Measurements from ENCODE around the gene C1QTNF12.

The C1QTNF12 gene, protein sequence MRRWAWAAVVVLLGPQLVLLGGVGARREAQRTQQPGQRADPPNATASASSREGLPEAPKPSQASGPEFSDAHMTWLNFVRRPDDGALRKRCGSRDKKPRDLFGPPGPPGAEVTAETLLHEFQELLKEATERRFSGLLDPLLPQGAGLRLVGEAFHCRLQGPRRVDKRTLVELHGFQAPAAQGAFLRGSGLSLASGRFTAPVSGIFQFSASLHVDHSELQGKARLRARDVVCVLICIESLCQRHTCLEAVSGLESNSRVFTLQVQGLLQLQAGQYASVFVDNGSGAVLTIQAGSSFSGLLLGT

DNA sequence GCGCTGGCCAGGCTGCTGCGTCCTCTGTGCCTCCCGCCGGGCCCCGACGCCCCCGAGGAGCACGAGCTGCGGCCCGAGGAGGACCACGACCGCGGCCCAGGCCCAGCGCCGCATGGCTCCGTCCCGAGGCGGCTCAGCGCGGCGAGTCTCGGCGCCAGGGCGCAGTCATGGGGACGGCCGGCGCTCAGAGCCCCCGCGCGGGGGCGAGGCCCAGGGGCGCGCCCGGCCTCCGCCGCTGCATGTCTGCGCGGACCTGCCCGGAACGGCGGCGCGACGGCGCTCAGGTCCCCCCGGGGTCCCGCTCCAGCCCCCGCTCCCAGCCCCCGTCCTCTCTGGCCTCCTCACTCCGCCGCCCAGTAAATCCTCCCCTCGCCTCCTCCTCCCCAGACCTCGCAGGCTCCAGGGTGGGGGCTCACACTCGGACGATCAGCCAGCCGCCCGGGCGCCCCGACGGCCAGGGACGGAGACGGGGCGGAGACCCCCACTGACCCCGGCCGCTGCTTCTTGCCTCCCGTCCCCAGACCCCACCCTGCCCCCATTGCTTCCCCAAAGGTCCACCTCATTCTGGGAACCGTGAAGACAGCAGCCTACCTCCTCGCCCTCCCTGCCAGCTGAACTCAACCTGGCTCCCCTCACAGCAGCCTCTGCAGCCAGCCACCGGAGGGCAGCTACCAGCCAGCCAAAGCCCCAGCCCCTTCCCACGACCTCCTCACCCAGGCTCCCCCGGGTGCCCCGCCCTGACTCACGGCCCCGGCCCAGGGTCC is at the start of gene C1QTNF12:
TSS of gene C1QTNF12 (minus strand) at position 146 of the 764 bp plus-strand sequence. CDS start at position 114, 32 bp downstream.
- H3K4me3 ChIP-seq (ENCODE audit: insufficient read length, low read depth), result no peak within 1 kb of the TSS
- DNase-seq (ENCODE audit: low read depth, low spot score), result no peak
- TF ChIP-seq SUZ12 (IDR thresholded peaks at IDR 0.05; ENCODE audit: extremely low read depth, insufficient read depth, insufficient read length), result no peak
- peak within 1 kb of the TSS; percentile 21 for H3K9ac ChIP-seq (ENCODE audit: insufficient read length, low read depth)
- peaks cover 10% of the 10 kb centered on the region for H3K36me3 ChIP-seq (ENCODE audit: insufficient read depth, insufficient read length, low read length)
- H3K27me3 ChIP-seq (ENCODE audit: insufficient read depth, insufficient read length), result peaks cover 6% of the 10 kb centered on the region
- H3K4me1 ChIP-seq (ENCODE audit: insufficient read depth, insufficient read length), result peaks cover 3% of the 10 kb centered on the region
- H3K9me3 ChIP-seq (ENCODE audit: insufficient read depth, low read length), result no peaks in the 10 kb centered on the region

DNA sequence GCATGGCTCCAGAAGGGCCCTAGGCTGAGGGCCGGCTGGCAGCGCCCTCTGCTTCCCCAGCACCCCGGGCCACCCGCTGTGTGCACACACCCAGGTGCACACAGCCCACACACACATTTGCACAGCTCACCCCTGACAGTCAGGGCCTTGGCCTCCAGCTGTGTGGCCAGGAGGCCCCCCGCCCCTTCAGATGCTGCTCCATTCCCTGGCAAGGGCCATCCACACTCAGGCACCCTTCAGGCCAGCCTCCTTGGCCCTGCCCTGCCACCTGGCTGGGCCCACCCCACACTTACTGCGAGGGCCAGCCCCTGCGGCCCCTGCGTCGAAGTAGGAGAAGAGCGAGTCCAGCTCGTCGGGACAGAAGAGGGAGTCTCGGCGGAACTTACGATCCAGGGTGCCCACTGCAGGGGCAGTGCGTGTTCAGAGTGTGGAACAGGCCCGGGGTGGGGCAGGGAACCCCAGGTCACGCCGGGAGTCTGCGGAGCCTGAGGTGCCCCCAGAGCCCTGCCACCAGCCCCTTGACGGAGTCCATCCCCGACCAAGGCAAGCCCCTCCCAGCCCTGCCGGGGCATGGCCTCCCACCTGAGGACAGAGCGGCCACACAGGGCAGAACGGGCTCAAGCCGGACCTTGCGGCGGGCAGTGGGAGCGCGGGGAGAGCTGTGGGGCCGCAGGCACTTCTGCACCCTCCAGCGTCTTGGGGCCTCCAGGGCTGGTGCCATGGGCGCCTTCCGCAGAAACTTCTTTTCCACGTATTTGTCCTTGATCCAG is 48.8 kb upstream of the C1QTNF12 start:
- Histone ChIP-seq H3K36me3 (ENCODE audit: insufficient read depth, insufficient read length, low read length) (peaks cover 35% of the 10 kb centered on the region), H3K4me1 (ENCODE audit: insufficient read depth, insufficient read length) (peaks cover 10% of the 10 kb centered on the region), H3K9ac (ENCODE audit: insufficient read length, low read depth) (no peak overlapping the region), H3K9me3 (ENCODE audit: insufficient read depth, low read length) (no peaks in the 10 kb centered on the region), H3K4me3 (ENCODE audit: insufficient read length, low read depth) (no peak overlapping the region), H3K27me3 (ENCODE audit: insufficient read depth, insufficient read length) (no peaks in the 10 kb centered on the region)
- DNase-seq (ENCODE audit: low read depth, low spot score), result no peak
- TF ChIP-seq ZNF274 (IDR thresholded peaks at IDR 0.05; ENCODE audit: low read depth, low read length), result no peak
- TF ChIP-seq YY1 (IDR thresholded peaks at IDR 0.05; ENCODE audit: insufficient read depth, insufficient read length), result no peak
- TF ChIP-seq SUZ12 (IDR thresholded peaks at IDR 0.05; ENCODE audit: extremely low read depth, insufficient read depth, insufficient read length), result no peak

DNA sequence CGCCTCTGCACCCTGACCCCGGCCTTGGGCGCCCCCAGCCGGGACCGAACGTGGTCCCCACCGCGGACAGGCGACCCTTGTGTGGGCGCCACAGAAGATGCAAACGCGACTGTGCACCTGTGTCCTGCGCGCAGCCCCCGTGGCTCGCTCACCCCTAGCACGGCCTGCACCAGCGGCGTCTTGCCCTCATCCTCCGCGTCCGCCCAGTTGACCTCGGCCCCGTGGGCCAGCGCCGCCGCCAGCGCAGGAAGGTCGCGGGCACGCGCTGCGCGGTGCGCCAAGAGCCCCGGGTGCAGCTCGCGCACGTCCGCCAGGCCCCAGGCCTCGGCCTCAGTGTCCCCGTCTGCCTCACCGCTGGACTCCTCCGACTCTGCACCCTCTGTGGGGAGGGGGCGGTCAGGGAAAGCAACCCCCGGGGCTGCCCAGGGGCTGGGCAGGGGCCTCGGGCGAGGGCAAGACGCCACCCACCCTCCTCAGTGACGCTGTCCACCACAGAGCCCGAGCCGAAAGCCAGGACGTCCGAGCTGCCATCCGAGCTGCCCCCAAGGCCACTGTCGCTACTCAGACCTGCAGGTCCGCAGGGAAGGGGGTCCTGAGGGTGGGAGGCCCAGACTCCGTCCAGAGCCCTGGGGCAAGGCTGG is 47.8 kb upstream of the C1QTNF12 start:
- no peak overlapping the region for H3K9ac ChIP-seq (ENCODE audit: insufficient read length, low read depth)
- H3K4me1 ChIP-seq (ENCODE audit: insufficient read depth, insufficient read length), result peaks cover 12% of the 10 kb centered on the region
- DNase-seq (ENCODE audit: low read depth, low spot score), result no peak
- no peaks in the 10 kb centered on the region for H3K27me3 ChIP-seq (ENCODE audit: insufficient read depth, insufficient read length)
- peaks cover 33% of the 10 kb centered on the region for H3K36me3 ChIP-seq (ENCODE audit: insufficient read depth, insufficient read length, low read length)
- TF ChIP-seq ZNF274 (IDR thresholded peaks at IDR 0.05; ENCODE audit: low read depth, low read length), result no peak
- no peak for TF ChIP-seq SUZ12 (IDR thresholded peaks at IDR 0.05; ENCODE audit: extremely low read depth, insufficient read depth, insufficient read length)
- no peak for TF ChIP-seq YY1 (IDR thresholded peaks at IDR 0.05; ENCODE audit: insufficient read depth, insufficient read length)
- H3K9me3 ChIP-seq (ENCODE audit: insufficient read depth, low read length), result no peaks in the 10 kb centered on the region
- no peak overlapping the region for H3K4me3 ChIP-seq (ENCODE audit: insufficient read length, low read depth)

DNA sequence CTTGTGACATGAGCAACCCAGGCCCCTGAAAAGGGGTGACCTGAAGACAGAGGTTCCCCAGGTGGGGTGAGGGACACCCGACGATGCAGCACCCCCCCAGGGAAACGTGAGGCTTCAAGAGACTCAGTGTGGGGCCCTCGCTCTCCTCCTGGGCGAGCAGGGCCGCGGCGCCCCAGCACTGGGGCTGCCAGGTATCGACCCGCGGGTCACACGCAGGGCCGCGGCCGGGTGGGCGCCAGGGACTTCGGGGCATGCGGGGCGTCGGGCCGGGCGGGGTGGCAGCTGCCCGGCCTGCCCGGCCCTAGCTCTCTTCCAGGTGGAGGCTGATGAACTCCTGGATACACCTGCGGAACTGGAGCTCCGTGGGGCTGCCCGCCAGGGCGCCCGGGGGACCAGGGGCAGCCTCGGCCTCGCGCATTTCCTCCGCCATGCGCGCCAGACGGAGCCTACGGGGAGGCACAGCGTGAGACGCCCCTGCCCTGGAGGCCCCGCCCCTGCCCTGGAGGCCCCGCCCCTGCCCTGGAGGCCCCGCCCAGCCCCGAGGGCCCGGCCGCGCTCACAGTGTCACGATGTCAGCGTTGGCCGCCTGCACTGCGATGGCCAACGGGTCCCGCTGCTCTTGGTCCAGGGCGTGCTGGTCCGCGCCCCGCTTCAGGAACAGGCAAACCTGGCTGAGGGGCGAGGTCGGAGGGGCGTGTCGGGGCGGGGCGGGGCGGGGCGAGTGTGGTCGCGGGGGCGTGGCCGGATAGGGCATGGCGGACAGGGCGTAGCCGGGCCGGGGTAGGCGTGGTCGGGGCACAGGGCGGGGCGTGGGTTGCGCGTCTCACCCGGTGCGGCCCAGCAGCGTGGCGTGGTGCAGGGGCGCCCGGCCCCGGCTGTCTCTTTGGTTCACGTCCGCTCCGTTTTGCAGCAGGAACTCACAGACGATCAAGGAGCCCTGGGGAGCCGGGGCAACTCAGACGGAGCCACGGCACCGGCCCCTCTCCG is 47.0 kb upstream of the C1QTNF12 start:
- DNase-seq (ENCODE audit: low read depth, low spot score), result no peak
- H3K4me1 ChIP-seq (ENCODE audit: insufficient read depth, insufficient read length), result peaks cover 8% of the 10 kb centered on the region
- no peak overlapping the region for H3K9ac ChIP-seq (ENCODE audit: insufficient read length, low read depth)
- TF ChIP-seq SUZ12 (IDR thresholded peaks at IDR 0.05; ENCODE audit: extremely low read depth, insufficient read depth, insufficient read length) (no peak), ZNF274 (IDR thresholded peaks at IDR 0.05; ENCODE audit: low read depth, low read length) (no peak), YY1 (IDR thresholded peaks at IDR 0.05; ENCODE audit: insufficient read depth, insufficient read length) (no peak)
- H3K36me3 ChIP-seq (ENCODE audit: insufficient read depth, insufficient read length, low read length), result peaks cover 32% of the 10 kb centered on the region
- no peaks in the 10 kb centered on the region for H3K9me3 ChIP-seq (ENCODE audit: insufficient read depth, low read length)
- no peaks in the 10 kb centered on the region for H3K27me3 ChIP-seq (ENCODE audit: insufficient read depth, insufficient read length)
- H3K4me3 ChIP-seq (ENCODE audit: insufficient read length, low read depth), result no peak overlapping the region

DNA sequence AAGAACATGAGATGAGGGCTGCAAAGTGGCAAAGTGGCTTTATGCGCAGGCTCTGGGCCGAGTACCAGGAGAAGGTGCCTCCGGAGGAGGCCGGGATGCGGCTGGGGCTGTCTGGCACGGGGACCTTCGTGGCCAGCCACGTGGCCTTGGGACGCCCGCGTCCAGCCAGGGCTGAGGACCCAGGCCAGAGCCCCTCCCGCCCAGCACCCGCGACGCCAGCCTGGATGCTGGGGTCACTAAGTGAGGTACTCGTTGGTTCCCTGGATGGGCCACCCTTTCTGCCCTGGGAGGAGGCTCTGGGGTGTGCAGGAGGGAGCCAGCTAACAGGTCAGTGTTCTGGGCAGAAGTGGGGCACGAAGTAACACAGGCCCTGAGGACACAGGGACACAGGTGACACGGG is 46.3 kb upstream of the C1QTNF12 start:
- no peak overlapping the region for H3K4me3 ChIP-seq (ENCODE audit: insufficient read length, low read depth)
- H3K27me3 ChIP-seq (ENCODE audit: insufficient read depth, insufficient read length), result no peaks in the 10 kb centered on the region
- no peak for DNase-seq (ENCODE audit: low read depth, low spot score)
- H3K9ac ChIP-seq (ENCODE audit: insufficient read length, low read depth), result no peak overlapping the region
- no peaks in the 10 kb centered on the region for H3K9me3 ChIP-seq (ENCODE audit: insufficient read depth, low read length)
- TF ChIP-seq YY1 (IDR thresholded peaks at IDR 0.05; ENCODE audit: insufficient read depth, insufficient read length), result no peak
- no peak for TF ChIP-seq ZNF274 (IDR thresholded peaks at IDR 0.05; ENCODE audit: low read depth, low read length)
- no peak for TF ChIP-seq SUZ12 (IDR thresholded peaks at IDR 0.05; ENCODE audit: extremely low read depth, insufficient read depth, insufficient read length)
- H3K36me3 ChIP-seq (ENCODE audit: insufficient read depth, insufficient read length, low read length), result peaks cover 28% of the 10 kb centered on the region
- H3K4me1 ChIP-seq (ENCODE audit: insufficient read depth, insufficient read length), result peaks cover 8% of the 10 kb centered on the region

DNA sequence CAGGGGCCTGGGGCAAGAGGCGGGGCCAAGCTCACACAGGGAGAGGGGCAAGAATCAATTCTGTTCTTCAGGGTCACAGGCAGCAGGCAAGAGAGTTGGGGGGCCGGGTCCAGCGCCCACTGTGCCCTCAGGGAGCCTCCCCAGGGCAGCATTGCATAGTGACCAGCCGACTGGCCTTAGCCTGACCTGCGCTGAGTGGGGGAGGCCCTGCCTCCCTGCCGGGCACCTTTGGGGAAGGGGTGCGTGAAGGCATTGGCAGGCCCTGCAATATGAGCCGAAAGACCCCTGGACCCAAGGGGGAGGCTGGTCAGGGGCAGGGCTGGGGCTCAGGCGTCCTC is 45.9 kb upstream of the C1QTNF12 start:
- TF ChIP-seq SUZ12 (IDR thresholded peaks at IDR 0.05; ENCODE audit: extremely low read depth, insufficient read depth, insufficient read length) (no peak), YY1 (IDR thresholded peaks at IDR 0.05; ENCODE audit: insufficient read depth, insufficient read length) (no peak)
- no peak for DNase-seq (ENCODE audit: low read depth, low spot score)
- no peak overlapping the region for H3K9ac ChIP-seq (ENCODE audit: insufficient read length, low read depth)
- H3K4me1 ChIP-seq (ENCODE audit: insufficient read depth, insufficient read length), result peaks cover 8% of the 10 kb centered on the region
- H3K27me3 ChIP-seq (ENCODE audit: insufficient read depth, insufficient read length), result no peaks in the 10 kb centered on the region
- no peak overlapping the region for H3K4me3 ChIP-seq (ENCODE audit: insufficient read length, low read depth)
- H3K9me3 ChIP-seq (ENCODE audit: insufficient read depth, low read length), result no peaks in the 10 kb centered on the region
- peaks cover 24% of the 10 kb centered on the region for H3K36me3 ChIP-seq (ENCODE audit: insufficient read depth, insufficient read length, low read length)
